Ovary (tissue), 3 donors: ENCODE results near the gene ROR2.
"Not testable (repeated sequence)": the region's sequence is repeated elsewhere in the genome, so short reads cannot be mapped to it uniquely, and the experiment has no call there.

Experiments
- CTCF ChIP-seq, 3 donors: fragments of 450-650 bp in 2 of 3; fragments of 200-600 bp in 1 of 3; IDR thresholded peaks; one replicate each; pipeline versions ENCODE4 v1.5.1 to v1.8.0; 2016 to 2022; ENCODE audit warnings: antibody characterized with exemption in 3 of 3, mild to moderate bottlenecking in 1 of 3
- EP300 ChIP-seq: sonication (generic); formaldehyde crosslinking; IDR thresholded peaks from one replicate; pipeline ENCODE4 v1.6.1; 2017; ENCODE audit warnings: antibody characterized with exemption
- POLR2A ChIP-seq: fragments of 450-650 bp; IDR thresholded peaks from one replicate; pipeline ENCODE4 v1.6.1; 2017; ENCODE audit warnings: antibody characterized with exemption, mild to moderate bottlenecking, moderate library complexity
- donor health status: DM: no; HTN: no; CAD: no.

GRCh38 chr9:91517332-91517731 is 432.7 kb downstream of the ROR2 start:
- TF ChIP-seq CTCF (IDR thresholded peaks at IDR 0.05); POLR2A; EP300: not testable (repeated sequence)
